ENCODE data around the gene S100A11. TPM values are rescaled to one million over a fixed set of nuclear protein-coding genes. Genes with fewer than 3 reads are reported as not detected.

The S100A11 gene
- total and polyA plus RNA-seq, 8 donors = 203 to 868 (median 247) TPM

GRCh38 chr1:152024223-152024622 is 12.6 kb downstream of the S100A11 start:
- ATAC-seq (no peak), DNase-seq (no peak)
- H3K4me3 ChIP-seq = no peak overlapping the region
- H3K4me1 ChIP-seq = peaks cover 0 to under 1% of the 10 kb centered on the region in 2 donors
- no peaks in the 10 kb centered on the region for H3K36me3 ChIP-seq
- no peak for TF ChIP-seq CTCF (IDR thresholded peaks at IDR 0.05)
- H3K27ac ChIP-seq = no peak overlapping the region
- H3K9me3 ChIP-seq = no peaks in the 10 kb centered on the region
- H3K27me3 ChIP-seq = no peaks in the 10 kb centered on the region
- intact Hi-C loops (cut with DNase I) = no loop called here

DNA sequence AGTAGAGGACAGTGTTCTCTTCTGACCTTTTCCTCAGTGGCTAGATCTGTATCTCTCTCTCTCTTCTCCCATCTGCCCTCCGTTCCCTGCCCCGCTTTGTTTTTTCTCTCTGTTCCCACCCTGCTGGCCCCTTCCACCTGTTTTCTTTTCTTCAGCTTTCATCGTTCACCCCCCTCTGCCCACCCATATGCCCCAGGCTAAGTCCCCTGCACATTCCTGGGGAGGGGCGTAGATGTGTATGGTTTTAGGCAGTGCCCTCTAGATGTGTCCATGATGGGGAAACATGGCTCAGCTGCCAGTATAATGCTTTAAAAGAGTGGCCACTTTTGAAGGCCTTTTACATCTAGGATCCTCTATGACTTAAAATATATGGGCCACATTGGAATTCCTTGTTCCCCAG is 13.6 kb downstream of the S100A11 start:
- Histone ChIP-seq H3K27me3 (no peaks in the 10 kb centered on the region), H3K4me1 (no peaks in the 10 kb centered on the region), H3K9me3 (no peaks in the 10 kb centered on the region), H3K4me3 (no peak overlapping the region), H3K27ac (no peak overlapping the region), H3K36me3 (no peaks in the 10 kb centered on the region)
- intact Hi-C loops (cut with DNase I) = no loop called here
- DNase-seq (no peak), ATAC-seq (no peak)
- no peak for TF ChIP-seq CTCF (IDR thresholded peaks at IDR 0.05)

GRCh38 chr1:152022474-152022873 is 14.3 kb downstream of the S100A11 start:
- no peak overlapping the region for H3K27ac ChIP-seq
- H3K4me1 ChIP-seq = no peaks in the 10 kb centered on the region
- no peak for TF ChIP-seq CTCF (IDR thresholded peaks at IDR 0.05)
- H3K27me3 ChIP-seq = no peaks in the 10 kb centered on the region
- H3K4me3 ChIP-seq = no peak overlapping the region
- intact Hi-C loops (cut with DNase I) = no loop called here
- no peaks in the 10 kb centered on the region for H3K36me3 ChIP-seq
- DNase-seq = no peak
- H3K9me3 ChIP-seq = no peaks in the 10 kb centered on the region
- no peak for ATAC-seq

DNA sequence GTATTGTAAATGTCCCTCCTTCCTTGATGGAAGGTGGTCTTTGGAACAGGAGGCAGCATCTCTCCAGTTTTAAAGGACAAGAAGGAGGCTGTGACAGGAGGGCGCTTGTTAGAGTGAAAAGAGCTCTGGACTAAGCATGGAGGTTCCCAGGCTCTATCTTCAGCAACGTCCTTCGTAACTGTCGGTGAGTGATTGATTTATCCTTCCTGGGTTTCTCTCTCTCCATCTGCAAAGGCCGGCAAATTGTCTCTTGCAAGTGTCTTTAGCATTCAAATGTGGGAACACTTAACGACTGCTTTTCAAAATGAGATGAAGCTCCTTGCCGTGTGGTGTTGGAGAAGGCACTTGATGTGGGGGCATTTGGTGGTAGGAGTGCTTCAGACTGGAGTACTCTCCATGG is 15.2 kb downstream of the S100A11 start:
- ATAC-seq (no peak), DNase-seq (no peak)
- no peaks in the 10 kb centered on the region for H3K9me3 ChIP-seq
- no peaks in the 10 kb centered on the region for H3K27me3 ChIP-seq
- intact Hi-C loops (cut with DNase I) = no loop called here
- H3K27ac ChIP-seq = no peak overlapping the region
- no peak overlapping the region for H3K4me3 ChIP-seq
- no peaks in the 10 kb centered on the region for H3K36me3 ChIP-seq
- TF ChIP-seq CTCF (IDR thresholded peaks at IDR 0.05) = no peak
- no peaks in the 10 kb centered on the region for H3K4me1 ChIP-seq

- intact Hi-C loops (cut with DNase I) = no loop called here
- Histone ChIP-seq H3K4me3 (no peak overlapping the region), H3K36me3 (no peaks in the 10 kb centered on the region), H3K4me1 (no peaks in the 10 kb centered on the region), H3K27ac (no peak overlapping the region), H3K9me3 (no peaks in the 10 kb centered on the region), H3K27me3 (no peaks in the 10 kb centered on the region)
- no peak for TF ChIP-seq CTCF (IDR thresholded peaks at IDR 0.05)
- no peak for ATAC-seq
- no peak for DNase-seq
Observed at GRCh38 chr1:152020849-152021248, 16.0 kb downstream of the S100A11 start.

All from left lung (tissue), 10 donors.